22Rv1 (cell line): ENCODE measurements around the gene PLEKHA3.

Experiments
- CTCF ChIP-seq: fragments of 450-650 bp; IDR thresholded peaks from 2 replicates; pipeline ENCODE4 v1.5.1; 2017; ENCODE audit warnings: mild to moderate bottlenecking
- ZFX ChIP-seq: fragments of 450-650 bp; IDR thresholded peaks from 2 replicates; pipeline ENCODE4 v1.6.1; 2017; ENCODE audit warnings: antibody characterized with exemption, borderline replicate concordance

GRCh38 chr2:178512484-178512883 is 32.2 kb downstream of the PLEKHA3 start:
- TF ChIP-seq CTCF (no peak), ZFX (no peak)
